Stimulated activated CD4-positive, alpha-beta T cell treated with anti-CD3 and anti-CD28 coated beads, Interleukin-2, amount 100 ng/mL, for 4 hours (primary cell): ENCODE data around the gene CRBN.

Source experiments
- DNase-seq: peaks from one replicate; pipeline ENCODE4 v3.0.0-alpha.2; 2020; ENCODE audit warnings: low read depth

Gene CRBN

DNA sequence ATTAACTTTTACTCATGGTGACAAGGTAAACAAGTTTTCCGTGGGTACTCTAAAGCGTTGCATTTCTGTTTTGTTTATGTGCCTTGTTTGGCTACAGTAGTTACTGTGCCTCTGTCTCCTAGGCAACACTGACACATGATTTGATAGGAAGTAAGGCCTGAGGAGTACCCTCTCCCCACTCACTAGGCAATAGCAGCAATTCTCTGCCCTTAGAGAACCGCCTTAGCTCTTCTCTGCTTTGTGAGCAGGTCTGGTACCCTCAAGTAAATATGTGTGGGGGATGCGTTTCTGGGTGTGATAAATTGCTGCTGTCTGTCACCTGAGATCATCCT lies 69.2 kb downstream of the CRBN start, which contains the start of gene IL5RA:
IL5RA (minus strand) TSS at position 76 of the 332 bp plus-strand sequence. CDS start 5,390 bp downstream, outside the sequence.
- no peak for DNase-seq

- DNase-seq = no peak
These were observed 69.8 kb downstream of the CRBN start for GRCh38 chr3:3109407-3110298.

DNA sequence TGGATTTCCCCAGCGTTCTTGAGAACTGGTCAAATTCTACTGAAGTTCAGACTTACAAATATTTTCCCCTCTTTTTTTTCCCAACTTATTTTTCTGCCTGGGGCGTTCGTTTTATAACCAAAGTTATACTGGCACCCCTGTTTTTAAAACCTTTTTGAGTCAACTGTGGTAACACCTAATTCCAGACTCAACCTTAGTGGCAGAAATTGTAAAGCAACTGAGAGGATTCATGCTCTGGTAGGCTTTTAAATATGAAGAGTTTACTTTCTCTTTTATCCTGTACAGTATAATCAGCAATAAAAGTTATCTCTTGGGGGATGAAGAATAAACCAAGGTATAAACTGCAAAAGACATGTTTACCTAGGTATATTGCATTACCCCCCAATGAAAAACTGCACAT lies 71.6 kb downstream of the CRBN start:
- no peak for DNase-seq

GRCh38 chr3:3107181-3107580 lies 72.3 kb downstream of the CRBN start:
- no peak for DNase-seq

DNA sequence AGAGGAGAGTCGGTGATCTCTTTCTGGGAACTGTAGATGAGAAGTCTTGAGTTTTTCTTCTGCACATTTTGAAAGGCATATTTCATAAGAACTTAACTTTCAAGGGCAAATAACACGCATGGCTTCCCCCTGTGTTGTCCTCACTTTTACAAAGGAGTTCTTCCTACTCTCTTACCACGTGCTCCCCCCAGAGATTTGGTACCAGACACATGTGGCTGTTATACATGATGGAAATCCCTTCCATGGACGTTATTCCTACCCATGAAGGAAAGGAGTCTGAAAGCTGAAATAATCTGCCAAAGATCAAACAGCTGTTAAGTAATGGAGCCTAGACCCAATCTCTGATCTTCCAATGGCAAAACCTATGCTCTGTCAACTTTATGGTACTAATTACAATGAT lies 73.7 kb downstream of the CRBN start:
- DNase-seq = no peak

DNA sequence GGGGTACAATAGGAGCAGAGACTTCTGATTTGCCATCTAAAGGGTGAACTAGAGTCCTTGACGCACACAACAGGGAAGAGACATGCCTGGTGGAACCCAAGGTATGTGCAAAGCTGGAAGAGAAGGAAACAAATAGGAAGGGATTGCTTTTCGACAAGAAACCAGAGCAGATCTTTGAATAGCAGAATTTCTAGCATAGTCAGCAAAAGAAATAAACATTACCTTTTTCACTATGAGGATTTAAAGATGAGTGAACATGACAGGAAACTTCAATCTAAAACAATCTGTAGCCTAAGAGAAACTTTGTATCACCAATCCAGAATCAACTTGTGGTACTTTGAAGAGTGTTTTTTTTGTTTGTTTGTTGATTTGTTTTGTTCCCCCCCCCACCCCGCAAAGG lies 74.2 kb downstream of the CRBN start:
- no peak for DNase-seq

GRCh38 chr3:3102751-3103150 lies 76.7 kb downstream of the CRBN start:
- no peak for DNase-seq

GRCh38 chr3:3101660-3102458 lies 77.6 kb downstream of the CRBN start:
- no peak for DNase-seq
